22Rv1 (cell line): ENCODE measurements around the gene ZNF497.

ENCODE experiments used
- ZFX ChIP-seq: fragments of 450-650 bp; IDR thresholded peaks from 2 replicates; pipeline ENCODE4 v1.6.1; 2017; ENCODE audit warnings: antibody characterized with exemption, borderline replicate concordance
- TF ChIP-seq, protein P1 (sequence below): fragments of 450-650 bp; IDR thresholded peaks from 2 replicates; pipeline ENCODE4 v1.5.1; 2017; ENCODE audit warnings: mild to moderate bottlenecking

DNA sequence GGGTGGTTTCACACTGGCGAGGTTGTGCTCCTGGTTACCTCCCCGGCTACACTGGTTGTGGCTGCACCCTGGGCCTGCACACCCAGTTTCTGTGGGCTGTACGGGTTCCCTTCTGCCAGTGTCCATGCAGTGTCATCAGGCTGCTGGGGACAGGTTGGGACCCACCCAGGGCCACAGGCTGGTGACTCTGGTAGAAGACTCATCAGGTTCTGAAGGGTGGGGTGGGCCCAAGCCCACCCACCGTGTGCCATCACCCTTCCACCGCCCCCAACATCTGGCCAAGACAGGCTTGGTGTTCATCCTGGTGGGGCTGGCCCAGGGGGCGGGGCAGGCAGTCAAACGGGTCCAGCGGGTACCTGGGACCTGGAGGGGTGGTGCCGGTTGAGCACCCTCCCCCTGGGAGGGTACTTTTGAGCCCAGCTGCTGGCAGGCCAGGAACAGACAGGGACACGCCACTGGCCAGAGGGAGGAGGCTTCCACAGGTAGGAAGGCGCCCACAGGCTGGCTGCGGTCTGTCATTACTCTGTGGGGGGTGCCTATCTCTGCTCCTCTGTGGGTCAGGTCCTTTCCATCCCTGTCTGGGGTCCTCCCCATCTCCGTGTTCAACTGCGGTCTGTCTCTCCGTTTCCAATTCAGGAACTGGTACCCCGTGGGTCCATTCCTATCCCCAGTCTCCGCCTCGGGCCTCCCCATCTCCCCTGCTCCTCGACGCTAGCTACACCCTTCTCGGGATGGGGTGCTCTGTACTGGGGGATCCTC lies 32.8 kb upstream of the ZNF497 start, which contains the start of gene RNF225:
- TF ChIP-seq, protein P1, sequence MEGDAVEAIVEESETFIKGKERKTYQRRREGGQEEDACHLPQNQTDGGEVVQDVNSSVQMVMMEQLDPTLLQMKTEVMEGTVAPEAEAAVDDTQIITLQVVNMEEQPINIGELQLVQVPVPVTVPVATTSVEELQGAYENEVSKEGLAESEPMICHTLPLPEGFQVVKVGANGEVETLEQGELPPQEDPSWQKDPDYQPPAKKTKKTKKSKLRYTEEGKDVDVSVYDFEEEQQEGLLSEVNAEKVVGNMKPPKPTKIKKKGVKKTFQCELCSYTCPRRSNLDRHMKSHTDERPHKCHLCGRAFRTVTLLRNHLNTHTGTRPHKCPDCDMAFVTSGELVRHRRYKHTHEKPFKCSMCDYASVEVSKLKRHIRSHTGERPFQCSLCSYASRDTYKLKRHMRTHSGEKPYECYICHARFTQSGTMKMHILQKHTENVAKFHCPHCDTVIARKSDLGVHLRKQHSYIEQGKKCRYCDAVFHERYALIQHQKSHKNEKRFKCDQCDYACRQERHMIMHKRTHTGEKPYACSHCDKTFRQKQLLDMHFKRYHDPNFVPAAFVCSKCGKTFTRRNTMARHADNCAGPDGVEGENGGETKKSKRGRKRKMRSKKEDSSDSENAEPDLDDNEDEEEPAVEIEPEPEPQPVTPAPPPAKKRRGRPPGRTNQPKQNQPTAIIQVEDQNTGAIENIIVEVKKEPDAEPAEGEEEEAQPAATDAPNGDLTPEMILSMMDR, result no peak
- no peak for TF ChIP-seq ZFX
